GM18499 (cell line): ENCODE measurements around the gene TDRD15.
"Not testable (repeated sequence)": the region's sequence is repeated elsewhere in the genome, so short reads cannot be mapped to it uniquely, and the experiment has no call there.

ENCODE experiments used
- ATAC-seq: cut with Tn5 transposase; IDR thresholded peaks from one replicate; pipeline ENCODE4 v1.9.1; 2021; ENCODE audit warnings: moderate number of reproducible peaks; ENCODE audit not compliant: insufficient read depth, unreplicated experiment

Gene TDRD15

GRCh38 chr2:21135585-21135984 is 11.8 kb downstream of the TDRD15 start:
- ATAC-seq = no peak

GRCh38 chr2:21142149-21142548 is 18.4 kb downstream of the TDRD15 start:
- ATAC-seq = no peak

- no peak for ATAC-seq
Measured at GRCh38 chr2:21146638-21147037, 22.9 kb downstream of the TDRD15 start.

GRCh38 chr2:21148718-21149117 is 24.9 kb downstream of the TDRD15 start:
- no peak for ATAC-seq

- not testable (repeated sequence) for ATAC-seq
Measured at GRCh38 chr2:21151234-21151633, 27.5 kb downstream of the TDRD15 start.

GRCh38 chr2:21155365-21156136 is 31.8 kb downstream of the TDRD15 start:
- no peak for ATAC-seq

- no peak for ATAC-seq
Measured at GRCh38 chr2:21161122-21161521, 37.4 kb downstream of the TDRD15 start.

GRCh38 chr2:21161832-21162614 is 38.3 kb downstream of the TDRD15 start:
- ATAC-seq = no peak

- ATAC-seq = no peak
Measured at GRCh38 chr2:21162615-21162878, 38.8 kb downstream of the TDRD15 start.

- ATAC-seq = no peak
Measured at GRCh38 chr2:21163213-21163612, 39.4 kb downstream of the TDRD15 start.

- ATAC-seq = no peak
Measured at GRCh38 chr2:21165350-21165749, 41.6 kb downstream of the TDRD15 start.

GRCh38 chr2:21175895-21176646 is 52.3 kb downstream of the TDRD15 start:
- ATAC-seq = no peak

GRCh38 chr2:21181957-21182356 is 58.2 kb downstream of the TDRD15 start:
- no peak for ATAC-seq

GRCh38 chr2:21183306-21183705 is 59.5 kb downstream of the TDRD15 start:
- no peak for ATAC-seq

GRCh38 chr2:21183726-21184125 is 60.0 kb downstream of the TDRD15 start:
- ATAC-seq = no peak

- no peak for ATAC-seq
Measured at GRCh38 chr2:21191535-21191934, 67.8 kb downstream of the TDRD15 start.
